HCT116 (cell line): ENCODE measurements around the gene TPM2.

Source experiments
- REST ChIP-seq: IDR thresholded peaks from 2 replicates; pipeline ENCODE4 v1.6.1; 2012; ENCODE audit warnings: low read depth
- TF ChIP-seq, protein P1 (sequence below), 3 experiments: fragments of 200-600 bp in 1 of 3; sonication (generic) in 1 of 3; IDR thresholded peaks in 2 of 3; conservative IDR thresholded peaks in 1 of 3; 2 replicates each; pipeline ENCODE4 v1.5.1; 2012 to 2017; ENCODE audit warnings: low read depth in 2 of 3, low read length in 2 of 3, antibody characterized with exemption in 1 of 3, borderline replicate concordance in 1 of 3, control low read depth in 1 of 3, mild to moderate bottlenecking in 1 of 3, mixed read lengths in 1 of 3, mixed run types in 1 of 3, moderate library complexity in 1 of 3; ENCODE audit not compliant: insufficient read depth in 1 of 3

- TF ChIP-seq, protein P1, sequence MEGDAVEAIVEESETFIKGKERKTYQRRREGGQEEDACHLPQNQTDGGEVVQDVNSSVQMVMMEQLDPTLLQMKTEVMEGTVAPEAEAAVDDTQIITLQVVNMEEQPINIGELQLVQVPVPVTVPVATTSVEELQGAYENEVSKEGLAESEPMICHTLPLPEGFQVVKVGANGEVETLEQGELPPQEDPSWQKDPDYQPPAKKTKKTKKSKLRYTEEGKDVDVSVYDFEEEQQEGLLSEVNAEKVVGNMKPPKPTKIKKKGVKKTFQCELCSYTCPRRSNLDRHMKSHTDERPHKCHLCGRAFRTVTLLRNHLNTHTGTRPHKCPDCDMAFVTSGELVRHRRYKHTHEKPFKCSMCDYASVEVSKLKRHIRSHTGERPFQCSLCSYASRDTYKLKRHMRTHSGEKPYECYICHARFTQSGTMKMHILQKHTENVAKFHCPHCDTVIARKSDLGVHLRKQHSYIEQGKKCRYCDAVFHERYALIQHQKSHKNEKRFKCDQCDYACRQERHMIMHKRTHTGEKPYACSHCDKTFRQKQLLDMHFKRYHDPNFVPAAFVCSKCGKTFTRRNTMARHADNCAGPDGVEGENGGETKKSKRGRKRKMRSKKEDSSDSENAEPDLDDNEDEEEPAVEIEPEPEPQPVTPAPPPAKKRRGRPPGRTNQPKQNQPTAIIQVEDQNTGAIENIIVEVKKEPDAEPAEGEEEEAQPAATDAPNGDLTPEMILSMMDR (IDR thresholded peaks at IDR 0.05 in 2 of 3, conservative IDR thresholded peaks at IDR 0.05 in 1 of 3; ENCODE audit: borderline replicate concordance in 1 of 3, insufficient read depth in 1 of 3, low read depth in 2 of 3, low read length in 2 of 3) = no peak
- no peak for TF ChIP-seq REST
Measured at GRCh38 chr9:35675732-35676392, 13.9 kb downstream of the TPM2 start.
